GM12874 (cell line): ENCODE results near the gene UQCR10.

Experiments used
- TF ChIP-seq, protein P1 (sequence below): IDR thresholded peaks from 2 replicates; pipeline ENCODE4 v1.5.1; 2011; ENCODE audit warnings: low read depth, mild to moderate bottlenecking, control low read depth, low read length, moderate library complexity; ENCODE audit not compliant: insufficient read depth

UQCR10 gene

DNA sequence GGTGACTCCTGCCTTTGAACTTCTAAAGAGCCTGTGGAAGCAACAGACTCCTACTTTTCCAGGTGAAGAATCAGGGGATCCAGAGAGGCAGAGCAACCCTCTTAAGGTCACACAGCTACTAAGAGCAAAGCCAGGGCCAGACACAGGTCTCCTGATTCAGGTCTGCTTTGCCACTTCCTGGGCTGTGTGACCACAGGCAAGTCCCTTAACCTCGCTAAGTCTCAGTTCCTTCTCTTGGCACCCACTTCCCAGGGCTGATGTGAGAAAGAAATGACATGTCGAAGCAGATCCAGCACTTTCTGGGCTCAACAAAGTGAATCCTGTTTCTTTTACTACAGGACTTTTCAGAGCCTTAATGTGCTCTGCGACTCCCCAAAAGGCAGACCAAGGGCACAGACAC lies 30.2 kb downstream of the UQCR10 start:
- TF ChIP-seq, protein P1, sequence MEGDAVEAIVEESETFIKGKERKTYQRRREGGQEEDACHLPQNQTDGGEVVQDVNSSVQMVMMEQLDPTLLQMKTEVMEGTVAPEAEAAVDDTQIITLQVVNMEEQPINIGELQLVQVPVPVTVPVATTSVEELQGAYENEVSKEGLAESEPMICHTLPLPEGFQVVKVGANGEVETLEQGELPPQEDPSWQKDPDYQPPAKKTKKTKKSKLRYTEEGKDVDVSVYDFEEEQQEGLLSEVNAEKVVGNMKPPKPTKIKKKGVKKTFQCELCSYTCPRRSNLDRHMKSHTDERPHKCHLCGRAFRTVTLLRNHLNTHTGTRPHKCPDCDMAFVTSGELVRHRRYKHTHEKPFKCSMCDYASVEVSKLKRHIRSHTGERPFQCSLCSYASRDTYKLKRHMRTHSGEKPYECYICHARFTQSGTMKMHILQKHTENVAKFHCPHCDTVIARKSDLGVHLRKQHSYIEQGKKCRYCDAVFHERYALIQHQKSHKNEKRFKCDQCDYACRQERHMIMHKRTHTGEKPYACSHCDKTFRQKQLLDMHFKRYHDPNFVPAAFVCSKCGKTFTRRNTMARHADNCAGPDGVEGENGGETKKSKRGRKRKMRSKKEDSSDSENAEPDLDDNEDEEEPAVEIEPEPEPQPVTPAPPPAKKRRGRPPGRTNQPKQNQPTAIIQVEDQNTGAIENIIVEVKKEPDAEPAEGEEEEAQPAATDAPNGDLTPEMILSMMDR: no peak

DNA sequence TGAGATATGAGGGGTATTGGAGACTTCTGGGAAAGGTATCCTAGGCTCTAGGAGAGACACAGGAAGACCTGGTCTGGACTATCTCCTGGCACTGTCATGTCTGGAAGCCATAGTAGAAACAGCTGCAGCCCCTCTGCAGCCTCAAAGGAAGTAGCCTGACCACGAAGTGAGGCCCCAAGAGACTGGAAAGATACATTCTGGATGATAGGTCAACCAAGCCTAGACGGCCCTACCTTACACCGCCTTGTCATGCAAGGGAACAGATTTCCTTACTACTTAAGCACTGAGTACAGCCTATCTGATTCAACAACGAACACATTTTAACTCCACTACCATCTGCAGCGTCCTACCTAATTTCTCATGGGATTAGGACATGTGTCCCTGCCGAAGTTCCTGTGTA lies 31.1 kb downstream of the UQCR10 start:
- TF ChIP-seq, protein P1: no peak

DNA sequence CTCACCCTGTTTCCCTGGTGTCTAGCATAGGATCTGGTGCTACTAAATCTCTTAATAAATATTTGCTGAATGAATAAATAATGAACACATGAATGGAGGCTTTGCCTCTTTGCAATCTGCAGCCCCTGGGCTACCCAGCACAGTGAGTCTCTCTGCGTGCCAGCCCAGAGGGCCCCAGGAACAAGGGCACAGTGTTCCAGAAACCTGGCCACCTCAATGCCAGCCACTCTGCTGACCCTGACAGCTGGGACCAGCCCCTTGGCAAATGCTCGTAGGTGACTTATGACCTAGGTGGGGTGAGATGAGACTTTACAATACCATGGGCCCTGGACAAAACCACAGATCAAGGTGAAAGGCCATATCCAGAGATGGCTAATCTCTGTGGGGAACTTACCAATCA lies 31.6 kb downstream of the UQCR10 start:
- TF ChIP-seq, protein P1: no peak

DNA sequence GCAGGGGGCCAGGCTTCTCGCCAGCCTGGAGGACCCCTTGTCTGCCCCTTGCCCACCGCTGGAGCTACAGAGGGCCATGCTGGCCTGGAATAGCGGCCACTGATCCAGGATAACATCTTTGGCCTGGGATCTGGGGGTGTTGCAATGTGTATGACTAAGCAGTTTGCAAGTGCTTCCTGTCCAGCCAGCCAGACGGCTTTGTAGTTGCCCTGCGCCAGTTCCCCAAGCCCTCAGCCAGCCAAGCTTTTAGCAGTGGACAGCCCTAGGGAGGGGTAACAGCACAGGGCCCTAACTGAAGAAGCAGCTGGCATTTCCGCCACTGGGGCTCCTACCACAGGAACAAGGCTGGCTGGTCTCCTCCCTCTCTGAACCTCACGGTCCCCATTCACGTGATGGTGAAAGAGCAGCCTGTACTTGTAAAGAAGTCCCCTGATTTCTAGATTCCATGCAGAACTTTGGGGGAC lies 32.1 kb downstream of the UQCR10 start:
- TF ChIP-seq, protein P1: no peak

DNA sequence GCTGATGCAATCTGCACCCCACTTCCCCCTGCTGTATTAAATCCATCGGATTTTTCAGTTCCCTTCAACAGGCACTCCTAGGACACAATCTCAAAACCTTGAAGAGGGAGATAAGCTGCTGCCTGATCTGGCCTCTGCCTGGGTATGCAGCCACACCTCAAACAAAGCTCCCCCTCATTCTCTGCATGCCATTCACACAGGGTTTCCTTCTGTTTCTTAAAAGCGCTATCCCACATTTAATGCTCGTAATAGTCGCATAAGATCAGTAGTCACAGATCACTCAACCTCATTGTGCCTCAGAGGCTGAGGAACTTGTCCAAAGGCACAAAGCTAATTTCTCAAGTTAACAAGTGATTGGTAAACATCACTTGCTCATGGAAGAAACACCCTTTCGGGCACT lies 34.0 kb downstream of the UQCR10 start:
- TF ChIP-seq, protein P1: no peak

DNA sequence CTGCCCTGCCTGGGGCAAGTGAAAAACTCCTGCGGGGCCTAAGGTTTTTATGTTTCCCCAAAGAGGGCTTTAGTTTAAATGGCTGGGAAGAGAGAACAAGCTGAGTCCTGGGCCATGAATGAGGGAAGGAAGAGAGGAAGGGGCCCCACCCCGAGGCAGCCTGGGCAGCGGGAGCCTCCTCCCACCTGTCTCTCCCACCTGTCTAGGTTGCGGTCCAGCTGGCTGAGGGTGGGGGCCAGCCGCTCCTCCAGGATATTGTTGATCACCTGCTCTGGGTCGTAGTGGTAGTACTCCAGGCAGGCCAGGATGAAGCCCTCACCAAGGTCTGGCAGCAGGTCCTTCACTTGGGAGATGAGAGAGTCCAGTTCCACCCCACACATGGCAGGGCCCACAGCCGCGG lies 34.6 kb downstream of the UQCR10 start:
- TF ChIP-seq, protein P1: no peak

DNA sequence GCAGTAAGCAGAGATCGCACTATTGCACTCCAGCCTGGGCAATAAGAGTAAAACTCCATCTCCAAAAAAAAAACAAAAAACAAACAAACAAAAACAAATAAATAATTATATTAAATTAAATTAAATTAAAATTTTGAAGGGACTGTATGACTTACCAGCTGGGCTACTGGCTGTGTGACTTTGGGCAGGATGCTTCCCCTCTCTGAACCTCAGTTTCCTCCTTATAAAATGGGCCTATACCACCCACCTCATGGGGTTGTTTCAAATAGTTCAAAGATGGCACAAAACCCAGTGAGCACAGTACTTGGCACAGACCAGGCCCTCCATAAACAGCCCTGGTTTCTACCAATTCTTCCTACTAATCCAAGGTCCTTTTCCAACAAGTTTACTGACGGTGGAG lies 36.0 kb downstream of the UQCR10 start:
- TF ChIP-seq, protein P1: no peak

DNA sequence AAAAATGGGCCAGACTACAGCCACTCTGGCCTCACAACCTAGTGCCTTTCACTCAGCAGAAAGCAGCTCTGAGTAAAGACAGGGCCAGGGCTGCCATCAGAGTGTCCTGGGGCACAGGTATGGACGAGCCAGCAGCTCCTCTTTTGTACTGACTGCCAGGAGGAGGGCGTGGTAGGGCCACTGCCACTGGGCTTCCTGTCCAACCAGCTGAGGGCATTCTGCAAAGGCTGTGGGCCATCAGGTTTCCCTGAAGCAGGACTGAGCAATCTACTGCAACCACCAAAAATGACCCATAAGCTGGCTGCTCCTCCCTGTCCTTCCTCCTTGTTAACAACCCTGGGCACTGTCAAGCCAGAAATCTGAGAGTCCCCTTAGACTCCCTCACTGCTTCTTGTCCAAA lies 37.8 kb downstream of the UQCR10 start:
- TF ChIP-seq, protein P1: no peak
